Neural cell (in vitro differentiated cells): Measurements from ENCODE around the gene FBN1. TPM values are rescaled to one million over a fixed set of nuclear protein-coding genes. Genes with fewer than 3 reads are reported as not detected.

Experiments used
- H2AFZ ChIP-seq: fragments of 200-600, 300-800 bp; sonication (generic), shearing (Covaris generic); 2 replicates; pipeline ENCODE4 v1.6.0; 2014; ENCODE audit warnings: low read depth, mild to moderate bottlenecking, antibody characterized with exemption, low read length, moderate library complexity
- H3F3A ChIP-seq: fragments of 200-600 bp; shearing (Covaris generic); 2 replicates; pipeline ENCODE4 v1.6.1; 2016; ENCODE audit warnings: mild to moderate bottlenecking, moderate library complexity, mixed read lengths, antibody characterized with exemption, low read length; ENCODE audit not compliant: insufficient read depth, poor library complexity, severe bottlenecking
- H3K27ac ChIP-seq: fragments of 200-600, 300-800 bp; sonication (generic), shearing (Covaris generic); 2 replicates; pipeline ENCODE4 v1.5.1; 2014; ENCODE audit warnings: mild to moderate bottlenecking, low read length, moderate library complexity
- H3K27me3 ChIP-seq: fragments of 300-800, 200-600 bp; sonication (generic), shearing (Covaris generic); 2 replicates; pipeline ENCODE4 v1.6.0; 2014; ENCODE audit warnings: mild to moderate bottlenecking, low read depth, low read length, moderate library complexity; ENCODE audit not compliant: insufficient read depth
- H3K36me3 ChIP-seq: fragments of 300-800, 200-600 bp; sonication (generic), shearing (Covaris generic); 2 replicates; pipeline ENCODE4 v1.5.1; 2014; ENCODE audit warnings: mild to moderate bottlenecking, antibody characterized with exemption, low read length, moderate library complexity; ENCODE audit not compliant: insufficient read depth
- H3K4me2 ChIP-seq: fragments of 300-800, 200-600 bp; sonication (generic), shearing (Covaris generic); 2 replicates; pipeline ENCODE4 v1.6.0; 2014; ENCODE audit warnings: mild to moderate bottlenecking, low read length
- H3K4me3 ChIP-seq: fragments of 300-800, 200-600 bp; sonication (generic), shearing (Covaris generic); 2 replicates; pipeline ENCODE4 v1.5.1; 2014; ENCODE audit warnings: mild to moderate bottlenecking, low read length, moderate library complexity
- H3K79me2 ChIP-seq: fragments of 200-600 bp; shearing (Covaris generic); replicated peaks from 2 replicates; pipeline ENCODE4 v1.6.0; 2014; ENCODE audit warnings: mild to moderate bottlenecking, low read length, moderate library complexity; ENCODE audit not compliant: insufficient read depth
- H3K9ac ChIP-seq: fragments of 300-800, 200-600 bp; sonication (generic), shearing (Covaris generic); 2 replicates; pipeline ENCODE4 v1.6.1; 2016; ENCODE audit warnings: mild to moderate bottlenecking, low read length, mixed read lengths
- H3K9me2 ChIP-seq: fragments of 200-600 bp; shearing (Covaris generic); 2 replicates; pipeline ENCODE4 v1.6.1; 2016; ENCODE audit warnings: mild to moderate bottlenecking, low read length, mixed read lengths; ENCODE audit not compliant: insufficient read depth
- H3K9me3 ChIP-seq: fragments of 200-600, 300-800 bp; sonication (generic), shearing (Covaris generic); 2 replicates; pipeline ENCODE4 v1.6.1; 2016; ENCODE audit warnings: mild to moderate bottlenecking, mixed run types, low read length, moderate library complexity, mixed read lengths
- H4K20me1 ChIP-seq: fragments of 200-600 bp; shearing (Covaris generic); 2 replicates; pipeline ENCODE4 v1.6.1; 2016; ENCODE audit warnings: mild to moderate bottlenecking, mixed run types; ENCODE audit not compliant: insufficient read depth
- CTCF ChIP-seq: fragments of 450-650 bp; IDR thresholded peaks from 2 replicates; pipeline ENCODE4 v1.5.1; 2014; ENCODE audit warnings: antibody characterized with exemption, mild to moderate bottlenecking, moderate library complexity; ENCODE audit not compliant: poor library complexity, severe bottlenecking
- EP300 ChIP-seq: fragments of 450-650 bp; conservative IDR thresholded peaks from 2 replicates; pipeline ENCODE4 v1.6.1; 2014; ENCODE audit warnings: antibody characterized with exemption, mild to moderate bottlenecking, moderate library complexity; ENCODE audit not compliant: poor library complexity, severe bottlenecking
- EZH2 ChIP-seq: fragments of 200-600, 300-800 bp; shearing (Covaris generic), sonication (generic); IDR thresholded peaks from 2 replicates; pipeline ENCODE4 v1.6.1; 2014; ENCODE audit warnings: antibody characterized with exemption, low read length, borderline replicate concordance, mild to moderate bottlenecking; ENCODE audit not compliant: insufficient read depth, poor library complexity, severe bottlenecking
- MXI1 ChIP-seq: fragments of 450-650 bp; conservative IDR thresholded peaks from 2 replicates; pipeline ENCODE4 v1.6.1; 2014; ENCODE audit warnings: antibody characterized with exemption, mild to moderate bottlenecking; ENCODE audit not compliant: poor library complexity, severe bottlenecking
- POLR2AphosphoS5 ChIP-seq: IDR thresholded peaks from 2 replicates; pipeline ENCODE4 v1.6.1; 2012
- RAD21 ChIP-seq: fragments of 450-650 bp; conservative IDR thresholded peaks from 2 replicates; pipeline ENCODE4 v1.6.1; 2014; ENCODE audit warnings: antibody characterized with exemption, mild to moderate bottlenecking, moderate library complexity
- REST ChIP-seq: IDR thresholded peaks from 2 replicates; pipeline ENCODE4 v1.6.1; 2012; ENCODE audit warnings: borderline replicate concordance
- SMC3 ChIP-seq: fragments of 450-650 bp; conservative IDR thresholded peaks from 2 replicates; pipeline ENCODE4 v1.6.1; 2014; ENCODE audit warnings: antibody characterized with exemption, mild to moderate bottlenecking, moderate library complexity; ENCODE audit not compliant: poor library complexity
- TAF1 ChIP-seq: IDR thresholded peaks from 2 replicates; pipeline ENCODE4 v1.6.1; 2012; ENCODE audit warnings: low read depth
- polyA plus RNA-seq: library from polyadenylated mRNA; depleted of rRNA; stranded (reverse); fragments of >200 nt; gene quantifications from 2 replicates; pipeline ENCODE4 v1.2.3, GENCODE V29; 2014

Gene FBN1
- polyA plus RNA-seq, 1 donor from 2014 or later = 22.0 TPM

GRCh38 chr15:48384616-48385015 is 260.9 kb downstream of the FBN1 start:
- TF ChIP-seq CTCF (no peak), POLR2AphosphoS5 (no peak), TAF1 (no peak), RAD21 (no peak), EP300 (no peak), SMC3 (no peak), EZH2 (no peak), MXI1 (no peak), REST (no peak)
- no peaks in the 10 kb centered on the region for H3K9me3 ChIP-seq

GRCh38 chr15:48383031-48383430 is 262.5 kb downstream of the FBN1 start:
- Histone ChIP-seq H3F3A (no peaks in the 10 kb centered on the region), H4K20me1 (no peaks in the 10 kb centered on the region), H3K36me3 (no peaks in the 10 kb centered on the region), H3K27ac (no peak overlapping the region), H3K4me2 (no peak overlapping the region), H3K9me2 (no peaks in the 10 kb centered on the region), H3K9me3 (no peaks in the 10 kb centered on the region), H2AFZ (no peak overlapping the region), H3K9ac (no peak overlapping the region), H3K27me3 (no peaks in the 10 kb centered on the region), H3K79me2 (no peaks in the 10 kb centered on the region), H3K4me3 (no peak overlapping the region)
- TF ChIP-seq EZH2 (no peak), POLR2AphosphoS5 (no peak), CTCF (no peak), SMC3 (no peak), TAF1 (no peak), EP300 (no peak)

More at GRCh38 chr15:48384616-48385015, 260.9 kb downstream of the FBN1 start:
- Histone ChIP-seq H2AFZ (no peak overlapping the region), H3K4me3 (no peak overlapping the region), H3K9me2 (no peaks in the 10 kb centered on the region), H3K36me3 (no peaks in the 10 kb centered on the region), H3K9ac (no peak overlapping the region), H3K4me2 (no peak overlapping the region), H3K79me2 (no peaks in the 10 kb centered on the region), H3K27me3 (no peaks in the 10 kb centered on the region), H3K27ac (no peak overlapping the region), H3F3A (no peaks in the 10 kb centered on the region), H4K20me1 (no peaks in the 10 kb centered on the region)
